Epithelial cell of esophagus (primary cell): ENCODE measurements around the gene EFCAB10.

Experiments
- DNase-seq: peaks from one replicate; pipeline ENCODE4 v3.0.0; 2010; ENCODE audit warnings: low read depth
- H3K4me3 ChIP-seq: 2 replicates; pipeline ENCODE4 v1.5.1; 2011; ENCODE audit warnings: mild to moderate bottlenecking, low read length, control low read depth
- TF ChIP-seq, protein P1 (sequence below): IDR thresholded peaks from 2 replicates; pipeline ENCODE4 v1.5.1; 2011; ENCODE audit warnings: low read depth, mild to moderate bottlenecking, low read length, control low read depth, inconsistent platforms; ENCODE audit not compliant: insufficient read depth; ENCODE audit errors: missing control alignments

EFCAB10 gene, protein sequence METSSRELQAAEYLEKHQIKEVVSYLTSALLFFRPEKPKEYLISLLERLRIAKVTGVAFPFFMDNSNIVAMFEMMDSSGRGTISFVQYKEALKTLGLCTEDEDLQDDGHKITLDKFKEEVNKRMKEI

DNA sequence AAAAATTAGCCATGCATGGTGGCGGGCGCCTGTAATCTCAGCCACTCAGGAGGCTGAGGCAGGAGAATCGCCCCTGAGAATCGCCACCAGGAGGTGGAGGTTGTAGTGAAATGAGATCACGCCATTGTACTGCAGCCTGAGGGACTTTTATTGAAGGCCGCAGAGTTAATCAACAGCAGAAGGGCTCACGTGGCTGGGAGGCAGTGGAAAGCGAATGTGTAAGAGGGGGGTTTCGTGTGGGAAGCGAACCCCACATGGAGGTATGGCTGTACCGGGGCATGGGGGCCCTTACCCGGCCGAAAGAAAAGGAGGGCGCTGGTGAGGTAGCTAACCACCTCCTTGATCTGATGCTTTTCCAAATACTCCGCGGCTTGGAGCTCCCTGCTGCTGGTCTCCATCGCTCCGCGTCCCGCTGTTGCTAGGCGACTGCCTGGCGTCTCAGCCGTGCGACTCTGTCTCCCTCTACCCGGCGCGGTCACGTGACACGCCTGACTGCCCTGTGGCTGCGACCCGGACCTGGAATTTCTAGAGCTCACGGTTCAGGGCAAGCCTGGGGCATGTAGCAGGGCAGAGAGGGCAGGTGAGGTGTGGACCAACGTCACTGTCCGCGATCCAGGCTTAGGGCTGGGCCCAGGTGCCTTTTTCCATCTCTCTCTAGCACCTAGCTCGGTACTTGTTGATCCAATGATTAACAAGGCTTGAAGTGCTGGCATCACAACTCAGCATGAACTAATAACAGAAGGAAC is at the start of gene EFCAB10:
Gene EFCAB10, minus strand, starts transcription at position 428 of the 746 bp plus-strand sequence. Its CDS starts 30 bp downstream, at position 398.
- H3K4me3 ChIP-seq: peak within 1 kb of the TSS; percentile 53
- peak; percentile 63 for DNase-seq

DNA sequence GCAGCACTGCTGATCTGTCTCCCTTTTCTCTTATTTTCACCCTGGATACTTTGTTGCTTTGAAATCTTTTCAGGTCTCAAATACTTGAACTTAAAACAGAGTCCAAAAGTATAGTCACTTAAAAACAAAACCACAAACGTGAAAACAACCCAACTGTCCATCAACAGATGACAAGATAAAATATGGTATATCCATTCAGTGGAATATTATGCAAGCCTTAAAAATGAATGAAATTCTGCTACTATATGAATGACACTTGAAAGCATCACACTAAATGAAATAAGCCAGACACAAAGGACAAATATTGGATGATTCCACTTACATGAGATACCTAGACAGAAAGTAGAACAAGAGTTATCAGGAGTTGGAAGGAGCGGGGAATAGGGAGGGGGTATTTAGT is 44.7 kb upstream of the EFCAB10 start:
- DNase-seq: no peak
- no peak overlapping the region for H3K4me3 ChIP-seq
- TF ChIP-seq, protein P1, sequence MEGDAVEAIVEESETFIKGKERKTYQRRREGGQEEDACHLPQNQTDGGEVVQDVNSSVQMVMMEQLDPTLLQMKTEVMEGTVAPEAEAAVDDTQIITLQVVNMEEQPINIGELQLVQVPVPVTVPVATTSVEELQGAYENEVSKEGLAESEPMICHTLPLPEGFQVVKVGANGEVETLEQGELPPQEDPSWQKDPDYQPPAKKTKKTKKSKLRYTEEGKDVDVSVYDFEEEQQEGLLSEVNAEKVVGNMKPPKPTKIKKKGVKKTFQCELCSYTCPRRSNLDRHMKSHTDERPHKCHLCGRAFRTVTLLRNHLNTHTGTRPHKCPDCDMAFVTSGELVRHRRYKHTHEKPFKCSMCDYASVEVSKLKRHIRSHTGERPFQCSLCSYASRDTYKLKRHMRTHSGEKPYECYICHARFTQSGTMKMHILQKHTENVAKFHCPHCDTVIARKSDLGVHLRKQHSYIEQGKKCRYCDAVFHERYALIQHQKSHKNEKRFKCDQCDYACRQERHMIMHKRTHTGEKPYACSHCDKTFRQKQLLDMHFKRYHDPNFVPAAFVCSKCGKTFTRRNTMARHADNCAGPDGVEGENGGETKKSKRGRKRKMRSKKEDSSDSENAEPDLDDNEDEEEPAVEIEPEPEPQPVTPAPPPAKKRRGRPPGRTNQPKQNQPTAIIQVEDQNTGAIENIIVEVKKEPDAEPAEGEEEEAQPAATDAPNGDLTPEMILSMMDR: no peak

More for the DNA sequence above, at the start of gene EFCAB10:
- TF ChIP-seq, protein P1: no peak

DNA sequence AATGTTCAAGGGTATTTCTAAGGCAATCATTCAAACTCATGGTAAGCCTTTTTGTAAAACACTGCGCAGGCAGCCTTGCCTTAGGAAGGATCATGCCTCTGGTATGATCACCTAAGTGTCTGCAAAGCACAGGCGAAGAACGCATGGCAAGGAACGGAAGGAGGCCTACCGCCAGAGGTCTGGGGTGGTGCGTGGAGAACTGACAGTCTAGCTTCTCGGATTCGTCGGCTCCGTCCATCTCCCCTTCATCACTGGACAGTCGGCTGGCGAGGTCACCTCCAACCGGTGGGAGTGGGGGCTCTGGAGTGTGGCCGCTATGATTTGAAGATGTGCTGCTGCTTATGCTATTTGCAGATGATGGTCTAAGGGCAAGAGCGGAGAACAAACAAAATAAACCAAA is 42.6 kb upstream of the EFCAB10 start:
- no peak overlapping the region for H3K4me3 ChIP-seq
- TF ChIP-seq, protein P1: no peak
- no peak for DNase-seq

DNA sequence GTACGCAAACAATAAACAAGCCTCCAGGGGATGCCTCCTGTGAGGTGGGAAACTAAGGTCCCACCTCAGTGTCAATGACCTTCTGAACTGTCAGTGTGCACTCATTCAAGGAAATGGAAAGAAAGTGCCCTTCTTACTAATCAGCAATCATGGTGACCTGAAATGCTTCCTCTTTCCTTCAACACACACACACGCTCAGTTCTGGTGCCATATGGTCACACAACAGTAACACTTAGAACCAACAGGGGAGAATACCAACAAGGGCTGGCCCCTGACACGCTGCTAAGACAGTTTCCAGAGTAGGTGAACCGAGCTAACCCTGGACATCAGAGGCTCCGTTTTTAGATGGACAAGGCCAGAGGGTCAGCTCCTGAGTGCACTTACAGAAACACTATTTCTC is 42.1 kb upstream of the EFCAB10 start:
- no peak for DNase-seq
- TF ChIP-seq, protein P1: no peak
- H3K4me3 ChIP-seq: no peak overlapping the region

DNA sequence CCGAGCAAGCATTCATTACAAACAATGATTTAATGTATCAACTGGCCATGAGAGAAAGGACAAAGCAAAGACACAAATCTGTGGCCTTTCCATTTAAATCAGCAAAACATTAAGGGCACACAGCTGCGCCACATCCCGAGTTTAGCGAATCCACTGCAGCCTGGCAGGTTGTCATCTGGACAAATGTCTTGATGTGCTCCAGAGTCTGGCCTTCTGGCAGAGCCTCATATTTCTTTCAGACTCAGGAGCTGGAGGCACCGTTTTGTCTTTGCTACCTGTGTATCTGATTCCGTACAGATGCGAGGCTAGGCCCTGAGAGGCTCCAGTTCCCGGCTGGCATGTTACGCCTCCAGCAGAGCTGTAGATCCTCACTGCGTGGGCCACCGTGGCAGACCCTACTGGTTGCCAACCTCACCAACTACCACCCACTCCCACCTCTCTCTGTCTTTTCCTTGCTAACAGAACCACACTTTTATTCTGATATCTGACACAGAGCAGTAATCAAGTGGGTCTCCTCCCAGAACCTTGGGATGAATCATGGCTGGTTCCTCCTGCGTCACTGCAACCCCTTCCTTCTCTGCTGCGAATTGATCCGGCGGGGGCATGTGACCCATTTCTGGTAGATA is 40.9 kb upstream of the EFCAB10 start:
- no peak overlapping the region for H3K4me3 ChIP-seq
- DNase-seq: no peak
- TF ChIP-seq, protein P1: no peak

DNA sequence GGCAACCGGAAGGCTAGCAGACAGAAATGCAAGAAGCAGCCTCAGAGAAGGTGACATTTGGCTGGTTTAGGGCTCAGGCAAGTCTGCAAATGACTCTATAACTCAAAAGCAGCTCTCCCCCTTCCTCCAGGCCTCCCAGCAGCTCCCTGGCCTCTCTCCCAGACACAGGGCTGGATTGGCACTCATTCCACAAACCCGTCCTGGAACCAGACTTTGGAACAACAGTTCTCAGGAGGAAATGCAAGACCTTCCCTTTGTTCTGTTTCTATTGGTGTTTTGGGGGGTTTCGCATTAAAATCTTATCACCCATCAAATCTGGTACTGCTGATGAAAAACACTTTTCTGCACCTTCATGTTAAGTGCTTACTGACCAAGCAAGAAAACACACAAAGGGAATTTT is 40.3 kb upstream of the EFCAB10 start:
- TF ChIP-seq, protein P1: no peak

More for the DNA sequence above, 40.3 kb upstream of the EFCAB10 start:
- H3K4me3 ChIP-seq: no peak overlapping the region
- DNase-seq: no peak
